SK-N-SH (cell line): ENCODE results near the gene PNCK. TPM values are rescaled to one million over a fixed set of nuclear protein-coding genes. Genes with fewer than 3 reads are reported as not detected.
A peak's percentile ranks its signal among the peaks of the same experiment; 100 is the strongest.

ENCODE experiments used
- CTCF ChIA-PET: fragments of 300-600, 350-600 bp; formaldehyde crosslinking; extraction: SDS; loops from one replicate; lab custom pipeline; 2021; lab: Yijun Ruan, JAX
- POLR2A ChIA-PET: fragments of 350-600 bp; sonication (Branson Sonifier 250); formaldehyde crosslinking; extraction: SDS; loops from one replicate; lab custom pipeline; 2020; ENCODE audit warnings: antibody characterized with exemption, inconsistent platforms; lab: Yijun Ruan, JAX
- DNase-seq: peaks from one replicate; pipeline ENCODE4 v3.0.0; 2012
- H2AFZ ChIP-seq: fragments of 200-600 bp; sonication (generic); 2 replicates; pipeline ENCODE4 v1.8.1; 2016; ENCODE audit warnings: antibody characterized with exemption, mild to moderate bottlenecking, low read depth
- H3F3A ChIP-seq: fragments of 200-600 bp; sonication (generic); replicated peaks from 2 replicates; pipeline ENCODE3; 2016; ENCODE audit warnings: antibody characterized with exemption, mild to moderate bottlenecking; ENCODE audit not compliant: insufficient read depth
- H3K27ac ChIP-seq, 2 experiments: fragments of 200-500 bp in 1 of 2; fragments of 200-600 bp in 1 of 2; sonication (Bioruptor generic) in 1 of 2; sonication (generic), shearing (Covaris generic) in 1 of 2; 2 replicates each; pipeline versions ENCODE4 v1.5.1 to v1.6.1; 2014 to 2016; ENCODE audit warnings: low read depth in 2 of 2, inconsistent platforms in 1 of 2, low read length in 1 of 2, mild to moderate bottlenecking in 1 of 2, mixed read lengths in 1 of 2
- H3K27me3 ChIP-seq: fragments of 200-600 bp; sonication (generic), shearing (Covaris generic); 2 replicates; pipeline ENCODE4 v1.6.1; 2016; ENCODE audit warnings: mixed run types; ENCODE audit not compliant: insufficient read depth
- H3K36me3 ChIP-seq, 2 experiments: fragments of 200-500 bp in 1 of 2; fragments of 200-600 bp in 1 of 2; sonication (Bioruptor generic) in 1 of 2; sonication (generic) in 1 of 2; replicated peaks in 1 of 2; 2 replicates each; pipeline versions ENCODE3 to v1.5.1; 2014 to 2016; ENCODE audit warnings: low read length in 1 of 2, mild to moderate bottlenecking in 1 of 2; ENCODE audit not compliant: insufficient read depth in 2 of 2, control insufficient read depth in 1 of 2
- H3K4me1 ChIP-seq, 2 experiments: fragments of 200-500 bp in 1 of 2; fragments of 200-600 bp in 1 of 2; sonication (Bioruptor generic) in 1 of 2; sonication (generic), shearing (Covaris generic) in 1 of 2; 2 replicates each; pipeline versions ENCODE4 v1.5.1 to v1.6.1; 2014 to 2016; ENCODE audit warnings: low read depth in 1 of 2, low read length in 1 of 2, mixed run types in 1 of 2; ENCODE audit not compliant: insufficient read depth in 2 of 2, control insufficient read depth in 1 of 2
- H3K4me2 ChIP-seq: fragments of 200-600 bp; sonication (generic), shearing (Covaris generic); 2 replicates; pipeline ENCODE4 v1.6.1; 2017; ENCODE audit warnings: mixed run types
- H3K4me3 ChIP-seq, 2 experiments: fragments of 200-500 bp in 1 of 2; fragments of 200-600 bp in 1 of 2; sonication (Bioruptor generic) in 1 of 2; sonication (generic), shearing (Covaris generic) in 1 of 2; 2 replicates each; pipeline versions ENCODE4 v1.5.1 to v1.8.1; 2014 to 2016; ENCODE audit warnings: low read depth in 2 of 2, inconsistent platforms in 1 of 2, low read length in 1 of 2, mild to moderate bottlenecking in 1 of 2, mixed read lengths in 1 of 2, moderate library complexity in 1 of 2
- H3K79me2 ChIP-seq: fragments of 200-600 bp; sonication (generic); 2 replicates; pipeline ENCODE4 v1.8.1; 2017; ENCODE audit warnings: mild to moderate bottlenecking; ENCODE audit not compliant: insufficient read depth
- H3K9ac ChIP-seq: fragments of 200-600 bp; sonication (generic); 2 replicates; pipeline ENCODE4 v1.6.1; 2017; ENCODE audit warnings: mixed run types
- H3K9me2 ChIP-seq: fragments of 200-600 bp; sonication (generic); 2 replicates; pipeline ENCODE4 v1.6.1; 2017; ENCODE audit warnings: mixed run types
- H3K9me3 ChIP-seq: fragments of 200-600 bp; sonication (generic); 2 replicates; pipeline ENCODE4 v1.6.1; 2017; ENCODE audit warnings: mixed run types, mild to moderate bottlenecking, moderate library complexity
- H4K20me1 ChIP-seq: fragments of 200-600 bp; sonication (generic); 2 replicates; pipeline ENCODE4 v1.6.1; 2017; ENCODE audit warnings: mild to moderate bottlenecking, mixed run types; ENCODE audit not compliant: insufficient read depth
- CHD2 ChIP-seq: fragments of 150-350 bp; IDR thresholded peaks from 2 replicates; pipeline ENCODE4 v1.6.1; 2018; ENCODE audit warnings: low read length; ENCODE audit not compliant: partially characterized antibody
- CTCF ChIP-seq: fragments of 200-600 bp; sonication (generic); IDR thresholded peaks from 2 replicates; pipeline ENCODE4 v1.6.1; 2017; ENCODE audit warnings: antibody characterized with exemption, mild to moderate bottlenecking, moderate library complexity
- EZH2phosphoT487 ChIP-seq: fragments of 200-600 bp; sonication (generic); IDR thresholded peaks from 2 replicates; pipeline ENCODE4 v1.6.1; 2017; ENCODE audit warnings: low read depth, mixed run types, mild to moderate bottlenecking, antibody characterized with exemption, moderate library complexity, borderline replicate concordance
- FOXJ3 ChIP-seq: sonication (generic); formaldehyde crosslinking; IDR thresholded peaks from 2 replicates; pipeline ENCODE4 v1.5.1; 2020; ENCODE audit warnings: mild to moderate bottlenecking, missing genetic modification reagents
- GATA2 ChIP-seq: sonication (generic); formaldehyde crosslinking; IDR thresholded peaks from 2 replicates; pipeline ENCODE4 v1.5.0; 2020; ENCODE audit warnings: mild to moderate bottlenecking, missing genetic modification reagents
- JUND ChIP-seq: IDR thresholded peaks from 2 replicates; pipeline ENCODE4 v1.4.0; 2012
- MAX ChIP-seq: IDR thresholded peaks from 2 replicates; pipeline ENCODE4 v1.4.0; 2012; ENCODE audit warnings: low read depth
- MXI1 ChIP-seq: IDR thresholded peaks from 2 replicates; pipeline ENCODE4 v1.6.1; 2012; ENCODE audit warnings: mild to moderate bottlenecking, low read depth, low read length, improper control_type of control experiment
- NRF1 ChIP-seq: IDR thresholded peaks from 2 replicates; pipeline ENCODE4 v1.6.1; 2012; ENCODE audit warnings: low read depth, mild to moderate bottlenecking, low read length
- POLR2AphosphoS5 ChIP-seq: IDR thresholded peaks from 2 replicates; pipeline ENCODE4 v1.6.1; 2012; ENCODE audit warnings: low read depth, low read length
- RFX5 ChIP-seq: IDR thresholded peaks from 2 replicates; pipeline ENCODE4 v1.6.1; 2012; ENCODE audit warnings: mild to moderate bottlenecking, improper control_type of control experiment, low read length
- RXRA ChIP-seq: IDR thresholded peaks from 2 replicates; pipeline ENCODE4 v1.4.0; 2012; ENCODE audit warnings: low read depth, mild to moderate bottlenecking, borderline replicate concordance
- SMC3 ChIP-seq: IDR thresholded peaks from 2 replicates; pipeline ENCODE4 v1.6.1; 2012; ENCODE audit warnings: low read depth, low read length, improper control_type of control experiment
- TAF1 ChIP-seq: IDR thresholded peaks from 2 replicates; pipeline ENCODE4 v1.6.1; 2012; ENCODE audit warnings: low read depth, mild to moderate bottlenecking, low read length, moderate library complexity, borderline replicate concordance
- USF1 ChIP-seq: IDR thresholded peaks from 2 replicates; pipeline ENCODE4 v1.4.0; 2012; ENCODE audit warnings: low read depth, borderline replicate concordance
- USF2 ChIP-seq: fragments of 150-350 bp; IDR thresholded peaks from 2 replicates; pipeline ENCODE4 v1.6.1; 2017; ENCODE audit warnings: antibody characterized with exemption, low read length, low read depth, borderline replicate concordance
- WGBS: methylation state at CpG from one replicate; pipeline ENCODE4 v1.1.6; 2017; ENCODE audit warnings: low lambda C conversion rate; 5-methylcytosine and 5-hydroxymethylcytosine counted together
- polyA plus RNA-seq, 3 experiments: library from polyadenylated mRNA; depleted of rRNA; stranded (reverse); fragments of >200 nt; gene quantifications; 2 replicates each; pipeline ENCODE4 v1.2.3, GENCODE V29; 2012

Gene PNCK
- polyA plus RNA-seq, 1 of the 3 experiments (the other 2 are of a cell fraction), result 1.2 TPM

- Histone ChIP-seq H3K4me3 (peak overlapping the region in 1 of 2 experiments; percentile 18; a peak in 1 of 4 replicates), H3K27me3 (peaks cover 71% of the 10 kb centered on the region), H3K27ac (no peak overlapping the region), H3K4me1 (peaks cover 0 to 25% of the 10 kb centered on the region in 2 experiments; a peak in 1 of 4 replicates), H4K20me1 (no peaks in the 10 kb centered on the region), H2AFZ (no peak overlapping the region), H3K9ac (no peak overlapping the region), H3F3A (no peaks in the 10 kb centered on the region), H3K79me2 (no peaks in the 10 kb centered on the region), H3K9me2 (no peaks in the 10 kb centered on the region), H3K4me2 (no peak overlapping the region), H3K36me3 (no peaks in the 10 kb centered on the region), H3K9me3 (no peaks in the 10 kb centered on the region)
- ChIA-PET POLR2A (no interaction called here), CTCF (interaction anchor here (0.6 to 11.0 kb wide), 4 partner anchors 11 to 33 kb away, joined by 3 to 106 read pairs (median 10); no protein-coding TSS in a partner anchor)
- DNase-seq, result peak; percentile 75
- 12% methylated on average over 10 of the region's 62 CpGs for WGBS
- TF ChIP-seq POLR2AphosphoS5 (no peak), SMC3 (no peak), TAF1 (no peak), RXRA (no peak), USF2 (no peak), FOXJ3 (CRISPR knock-in tag) (no peak), EZH2phosphoT487 (no peak), USF1 (no peak)
These were observed 31.5 kb downstream of the PNCK start for GRCh38 chrX:153642051-153642654.

- Histone ChIP-seq H3F3A (no peaks in the 10 kb centered on the region), H3K4me3 (no peak overlapping the region), H3K9me2 (no peaks in the 10 kb centered on the region), H3K27me3 (peaks cover 68% of the 10 kb centered on the region), H3K36me3 (no peaks in the 10 kb centered on the region), H3K9ac (no peak overlapping the region), H3K9me3 (no peaks in the 10 kb centered on the region), H3K4me1 (peaks cover 0 to 24% of the 10 kb centered on the region in 2 experiments; a peak in 1 of 4 replicates), H3K4me2 (no peak overlapping the region), H2AFZ (no peak overlapping the region), H4K20me1 (no peaks in the 10 kb centered on the region), H3K27ac (no peak overlapping the region), H3K79me2 (no peaks in the 10 kb centered on the region)
- CTCF ChIA-PET, result interaction anchor here (1.2 kb wide), 1 partner anchor 15 kb away, joined by 3 read pairs; no protein-coding TSS in a partner anchor
- WGBS, result 26% methylated on average over 8 of the region's 8 CpGs
- POLR2A ChIA-PET, result no interaction called here
- no peak for TF ChIP-seq RFX5
- TF ChIP-seq MXI1, result no peak
- TF ChIP-seq GATA2 (CRISPR knock-in tag), result no peak
- TF ChIP-seq NRF1, result no peak
- no peak for TF ChIP-seq FOXJ3 (CRISPR knock-in tag)
- no peak for TF ChIP-seq MAX
- TF ChIP-seq CHD2, result no peak
- TF ChIP-seq CTCF, result no peak
- TF ChIP-seq JUND, result no peak
- peak; percentile 42 for DNase-seq
These were observed 32.0 kb downstream of the PNCK start for GRCh38 chrX:153641627-153642026.
